Osteocyte (in vitro differentiated cells): ENCODE measurements around the gene ZC3H8. TPM values are rescaled to one million over a fixed set of nuclear protein-coding genes. Genes with fewer than 3 reads are reported as not detected.

Experiments
- DNase-seq: peaks from one replicate; pipeline ENCODE4 v3.0.0; 2021; ENCODE audit warnings: mixed read lengths; ENCODE audit not compliant: unreplicated experiment; ENCODE audit errors: extremely low spot score
- H3K27ac Mint-ChIP-seq: one replicate; pipeline ENCODE4 v1.8.0; 2021; ENCODE audit warnings: mild to moderate bottlenecking, mixed read lengths; ENCODE audit not compliant: unreplicated experiment
- H3K27me3 Mint-ChIP-seq: one replicate; pipeline ENCODE4 v1.8.0; 2021; ENCODE audit warnings: mixed read lengths; ENCODE audit not compliant: unreplicated experiment
- H3K36me3 Mint-ChIP-seq: one replicate; pipeline ENCODE4 v1.8.0; 2021; ENCODE audit warnings: mixed read lengths; ENCODE audit not compliant: unreplicated experiment
- H3K4me1 Mint-ChIP-seq: one replicate; pipeline ENCODE4 v1.8.0; 2021; ENCODE audit warnings: mixed read lengths; ENCODE audit not compliant: unreplicated experiment
- H3K4me3 Mint-ChIP-seq: one replicate; pipeline ENCODE4 v1.8.0; 2021; ENCODE audit warnings: mild to moderate bottlenecking, moderate library complexity, mixed read lengths; ENCODE audit not compliant: unreplicated experiment
- H3K9me3 Mint-ChIP-seq: one replicate; pipeline ENCODE4 v1.8.0; 2021; ENCODE audit warnings: mixed read lengths; ENCODE audit not compliant: unreplicated experiment
- CTCF ChIP-seq: fragments of 200-600 bp; sonication (generic); IDR thresholded peaks from 2 replicates; pipeline ENCODE4 v1.5.0; 2021; ENCODE audit warnings: antibody characterized with exemption, mild to moderate bottlenecking, moderate library complexity
- total RNA-seq: library from RNA; stranded (reverse); gene quantifications from 2 replicates; pipeline ENCODE4 v1.2.1, GENCODE V29; 2021

ZC3H8 gene
- total RNA-seq, 1 donor from 2014 or later, result 9.9 TPM

GRCh38 chr2:112195950-112196349 lies 58.9 kb downstream of the ZC3H8 start:
- TF ChIP-seq CTCF, result no peak
- H3K4me1 Mint-ChIP-seq, result no peaks in the 10 kb centered on the region
- no peaks in the 10 kb centered on the region for H3K36me3 Mint-ChIP-seq
- H3K4me3 Mint-ChIP-seq, result no peak overlapping the region
- no peak for DNase-seq
- H3K27me3 Mint-ChIP-seq, result no peaks in the 10 kb centered on the region
- H3K9me3 Mint-ChIP-seq, result no peaks in the 10 kb centered on the region
- H3K27ac Mint-ChIP-seq, result no peak overlapping the region

- no peak for DNase-seq
- H3K9me3 Mint-ChIP-seq, result no peaks in the 10 kb centered on the region
- H3K4me1 Mint-ChIP-seq, result no peaks in the 10 kb centered on the region
- H3K36me3 Mint-ChIP-seq, result no peaks in the 10 kb centered on the region
- H3K27me3 Mint-ChIP-seq, result no peaks in the 10 kb centered on the region
- H3K4me3 Mint-ChIP-seq, result no peak overlapping the region
- TF ChIP-seq CTCF, result no peak
- H3K27ac Mint-ChIP-seq, result no peak overlapping the region
These were observed 59.6 kb downstream of the ZC3H8 start for GRCh38 chr2:112195167-112195766.

GRCh38 chr2:112194482-112194881 lies 60.4 kb downstream of the ZC3H8 start:
- Mint-ChIP-seq H3K36me3 (no peaks in the 10 kb centered on the region), H3K4me3 (no peak overlapping the region), H3K27ac (no peak overlapping the region), H3K27me3 (no peaks in the 10 kb centered on the region), H3K4me1 (no peaks in the 10 kb centered on the region), H3K9me3 (no peaks in the 10 kb centered on the region)
- DNase-seq, result no peak
- no peak for TF ChIP-seq CTCF

- no peaks in the 10 kb centered on the region for H3K4me1 Mint-ChIP-seq
- no peak for DNase-seq
- no peak for TF ChIP-seq CTCF
- no peaks in the 10 kb centered on the region for H3K9me3 Mint-ChIP-seq
- H3K36me3 Mint-ChIP-seq, result no peaks in the 10 kb centered on the region
- H3K27me3 Mint-ChIP-seq, result no peaks in the 10 kb centered on the region
- H3K27ac Mint-ChIP-seq, result no peak overlapping the region
- no peak overlapping the region for H3K4me3 Mint-ChIP-seq
These were observed 60.8 kb downstream of the ZC3H8 start for GRCh38 chr2:112194028-112194427.

- H3K27ac Mint-ChIP-seq, result no peak overlapping the region
- no peaks in the 10 kb centered on the region for H3K36me3 Mint-ChIP-seq
- no peaks in the 10 kb centered on the region for H3K4me1 Mint-ChIP-seq
- TF ChIP-seq CTCF, result no peak
- peak; percentile 60 for DNase-seq
- H3K9me3 Mint-ChIP-seq, result no peaks in the 10 kb centered on the region
- H3K27me3 Mint-ChIP-seq, result no peaks in the 10 kb centered on the region
- no peak overlapping the region for H3K4me3 Mint-ChIP-seq
These were observed 65.8 kb downstream of the ZC3H8 start for GRCh38 chr2:112189001-112189556.
